HepG2 (cell line): ENCODE data around the gene ZBTB7A. TPM values are rescaled to one million over a fixed set of nuclear protein-coding genes. Genes with fewer than 3 reads are reported as not detected.

Experiments used
- ATAC-seq: fragments of 200-7000 bp; cut with Tn5 transposase; 3 replicates; pipeline ENCODE4 v1.9.1; 2020; ENCODE audit warnings: mild to moderate bottlenecking, moderate library complexity
- BruUV-seq: library from RNA; stranded (reverse); fragments of 400-500 nt; replicated peaks from 2 replicates; lab custom pipeline; 2021; lab: Mats Ljungman, UMichigan
- CTCF ChIA-PET: fragments of 300-600 bp; formaldehyde crosslinking; extraction: SDS; loops from one replicate; lab custom pipeline; 2021; ENCODE audit warnings: low total read pairs, inconsistent platforms, low intra/inter-chr PET ratio; lab: Yijun Ruan, JAX
- POLR2A ChIA-PET: fragments of 350-600 bp; sonication (Branson Sonifier 250); formaldehyde crosslinking; loops from one replicate; lab custom pipeline; 2020; ENCODE audit warnings: antibody characterized with exemption, inconsistent platforms; lab: Yijun Ruan, JAX
- DNase-seq: peaks from one replicate; pipeline ENCODE4 v3.0.0-alpha.2; 2015; ENCODE audit warnings: low spot score
- FAIRE-seq: peaks from 3 replicates; lab custom pipeline; 2011; peaks lifted over from hg19 to GRCh38; lab: Jason Lieb, UNC
- H2AFZ ChIP-seq: one replicate; pipeline ENCODE4 v1.6.1; 2011; ENCODE audit warnings: low read length, inconsistent platforms
- H3K27ac ChIP-seq: fragments of 300-600 bp; 3 replicates; pipeline ENCODE4 v1.8.0; 2011; ENCODE audit warnings: mixed run types, mild to moderate bottlenecking, mixed read lengths, low read length, inconsistent platforms; ENCODE audit not compliant: insufficient read depth; ENCODE audit errors: extremely low read length
- H3K27me3 ChIP-seq, 2 experiments: fragments of 200-600 bp in 1 of 2; 2 replicates in 1 of 2; 3 replicates in 1 of 2; pipeline versions ENCODE4 v1.6.0 to v1.8.0; 2011; ENCODE audit warnings: low read length in 2 of 2, mild to moderate bottlenecking in 2 of 2, moderate library complexity in 2 of 2, inconsistent platforms in 1 of 2; ENCODE audit not compliant: insufficient read depth in 2 of 2, control insufficient read depth in 1 of 2
- H3K36me3 ChIP-seq, 2 experiments: fragments of 200-600 bp in 1 of 2; replicated peaks in 1 of 2; 2 replicates in 1 of 2; 3 replicates in 1 of 2; pipeline versions ENCODE4 v1.5.1 to v1.8.0; 2011; ENCODE audit warnings: low read length in 2 of 2, inconsistent platforms in 1 of 2; ENCODE audit not compliant: insufficient read depth in 2 of 2, control insufficient read depth in 1 of 2
- H3K4me1 ChIP-seq: 2 replicates; pipeline ENCODE4 v1.5.1; 2012; ENCODE audit warnings: low read length, inconsistent platforms; ENCODE audit not compliant: insufficient read depth
- H3K4me2 ChIP-seq: 2 replicates; pipeline ENCODE4 v1.6.0; 2011; ENCODE audit warnings: low read depth, low read length, inconsistent platforms
- H3K4me3 ChIP-seq, 3 experiments: fragments of 200-600 bp in 1 of 3; sonication (generic), shearing (Covaris generic) in 1 of 3; replicated peaks in 1 of 3; 2 replicates each; pipeline ENCODE4 v1.5.1; 2011 to 2016; ENCODE audit warnings: low read length in 3 of 3, inconsistent platforms in 2 of 3, low read depth in 2 of 3, mild to moderate bottlenecking in 2 of 3, control low read depth in 1 of 3, mixed read lengths in 1 of 3; ENCODE audit not compliant: insufficient read depth in 1 of 3
- H3K79me2 ChIP-seq: one replicate; pipeline ENCODE4 v1.6.1; 2011; ENCODE audit warnings: low read length, inconsistent platforms; ENCODE audit not compliant: insufficient read depth
- H3K9ac ChIP-seq: 2 replicates; pipeline ENCODE4 v1.6.0; 2011; ENCODE audit warnings: mild to moderate bottlenecking, low read depth, low read length, inconsistent platforms; ENCODE audit not compliant: insufficient read depth
- H3K9me3 ChIP-seq: 2 replicates; pipeline ENCODE4 v1.5.1; 2012; ENCODE audit warnings: mild to moderate bottlenecking, low read length
- H4K20me1 ChIP-seq: 2 replicates; pipeline ENCODE4 v1.6.0; 2011; ENCODE audit warnings: inconsistent platforms, mild to moderate bottlenecking, low read length, moderate library complexity; ENCODE audit not compliant: insufficient read depth
- FOXJ3 ChIP-seq: sonication (generic); formaldehyde crosslinking; IDR thresholded peaks from 2 replicates; pipeline ENCODE4 v1.4.0; 2020; ENCODE audit warnings: missing genetic modification reagents, mild to moderate bottlenecking, borderline replicate concordance
- HDAC2 ChIP-seq: sonication (generic); formaldehyde crosslinking; IDR thresholded peaks from 2 replicates; pipeline ENCODE4 v1.4.0; 2020; ENCODE audit warnings: missing genetic modification reagents
- HNRNPUL1 ChIP-seq: fragments of 200-400 bp; formaldehyde crosslinking; IDR thresholded peaks from 2 replicates; pipeline ENCODE4 v1.6.1; 2017; ENCODE audit warnings: low read depth, mild to moderate bottlenecking, low read length, moderate library complexity
- ZFYVE20 ChIP-seq: sonication (generic); formaldehyde crosslinking; IDR thresholded peaks from 2 replicates; pipeline ENCODE4 v1.8.0; 2023; ENCODE audit warnings: low read depth, mild to moderate bottlenecking, moderate library complexity, missing genetic modification reagents, borderline replicate concordance
- ZNF160 ChIP-seq: sonication (generic); formaldehyde crosslinking; IDR thresholded peaks from 2 replicates; pipeline ENCODE4 v1.8.0; 2022; ENCODE audit warnings: mild to moderate bottlenecking, inconsistent platforms, missing genetic modification reagents
- ZNF180 ChIP-seq: sonication (generic); formaldehyde crosslinking; IDR thresholded peaks from 2 replicates; pipeline ENCODE4 v1.4.0; 2020; ENCODE audit warnings: low read depth, missing genetic modification reagents, borderline replicate concordance
- WGBS: methylation state at CpG from one replicate; pipeline ENCODE4 v1.1.6; 2017; ENCODE audit warnings: low lambda C conversion rate; 5-methylcytosine and 5-hydroxymethylcytosine counted together
- in situ Hi-C: cut with HindIII; loops from 2 replicates; pipeline ENCODE4 v1.10.0; 2017; ENCODE audit warnings: low pct_unique_long_range_greater_than_20kb; ENCODE audit not compliant: extremely low pct_ligation_motif_present
- intact Hi-C: fragments of 100-400 bp; cut with micrococcal nuclease; formaldehyde crosslinking; loops from one replicate; pipeline ENCODE4 v1.10.0; 2022; ENCODE audit not compliant: unreplicated experiment
- polyA plus RNA-seq, 8 experiments: library from polyadenylated mRNA; depleted of rRNA in 3 of 8; stranded (reverse) in 7 of 8; unstranded in 1 of 8; fragments of >200 nt; fragmentation: Illumina TruSeq in 4 of 8; extraction: Trizol in 4 of 8; gene quantifications; 2 replicates each; pipeline versions ENCODE4 v1.2.1 to v1.2.3, GENCODE V29; 2011 to 2016; ENCODE audit warnings: low read depth in 4 of 8, missing spikeins in 1 of 8, mixed read lengths in 1 of 8; ENCODE audit not compliant: insufficient read depth in 1 of 8
- total RNA-seq, 5 experiments: library from RNA; depleted of rRNA; stranded (reverse); fragments of >200 nt; fragmentation: Illumina TruSeq; extraction: Trizol; gene quantifications; 2 replicates each; pipeline ENCODE4 v1.2.3, GENCODE V29; 2016; ENCODE audit warnings: low read depth in 1 of 5
- TF ChIP-seq, protein P1 (sequence below): IDR thresholded peaks from 2 replicates; pipeline ENCODE4 v1.6.1; 2016; ENCODE audit warnings: missing compliant biosample characterization, missing genetic modification reagents, borderline replicate concordance
- TF ChIP-seq, protein P2 (sequence below): sonication (generic); formaldehyde crosslinking; IDR thresholded peaks from 2 replicates; pipeline ENCODE4 v1.8.1; 2022; ENCODE audit warnings: mild to moderate bottlenecking, missing genetic modification reagents
- TF ChIP-seq, protein P3 (sequence below), 2 experiments: IDR thresholded peaks; 2 replicates each; pipeline ENCODE4 v1.6.1; 2011 to 2012; ENCODE audit warnings: low read length in 2 of 2, borderline replicate concordance in 1 of 2, low read depth in 1 of 2, mild to moderate bottlenecking in 1 of 2, moderate library complexity in 1 of 2
- TF ChIP-seq, protein P4 (sequence below): sonication (generic); formaldehyde crosslinking; IDR thresholded peaks from 2 replicates; pipeline ENCODE4 v1.5.1; 2020; ENCODE audit warnings: missing genetic modification reagents, mild to moderate bottlenecking, borderline replicate concordance
- TF ChIP-seq, protein P5 (sequence below): sonication (generic); formaldehyde crosslinking; IDR thresholded peaks from 2 replicates; pipeline ENCODE4 v1.9.0; 2021; ENCODE audit warnings: missing genetic modification reagents, borderline replicate concordance

The ZBTB7A gene
- total and polyA plus RNA-seq, 2 of the 13 experiments (the other 11 are each of a cell fraction or from before 2014, with no cell fraction given), result 3.6 to 4.0 TPM

DNA sequence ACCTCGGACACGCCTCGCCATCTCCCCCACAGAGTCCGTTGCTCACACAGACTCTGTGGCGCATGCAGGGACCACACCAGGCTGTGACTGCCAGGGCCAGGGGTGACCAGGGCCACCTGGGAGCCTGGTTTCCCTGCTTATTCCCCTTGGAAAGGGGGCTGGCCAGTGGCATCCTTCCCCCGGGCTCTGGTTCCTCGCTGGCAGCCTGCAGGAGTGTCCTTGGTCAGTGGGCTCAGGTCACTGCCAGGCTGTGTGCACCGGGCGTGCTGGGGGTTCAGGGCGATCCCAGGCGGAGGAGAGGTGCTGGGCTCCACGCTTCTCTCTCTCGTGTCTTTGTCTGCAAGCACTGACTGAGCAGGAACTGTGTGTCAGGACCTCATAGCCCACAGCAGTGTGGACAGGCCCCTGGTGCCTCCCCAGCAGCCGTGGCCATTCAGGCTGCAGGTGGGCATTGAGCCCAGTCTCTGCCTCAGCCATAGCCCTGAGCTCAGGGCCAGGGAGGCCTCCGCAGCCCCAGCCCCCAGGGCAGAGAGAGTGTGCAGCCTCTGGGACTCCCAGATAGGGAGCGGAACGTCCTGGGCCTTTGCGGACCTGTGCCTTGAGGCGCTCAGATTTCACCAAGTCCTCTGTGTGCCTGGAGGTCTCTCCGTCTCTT is 52.7 kb downstream of the ZBTB7A start:
- in situ Hi-C loops (no loop called here), intact Hi-C loops (no loop called here)
- H3K9me3 ChIP-seq, result no peaks in the 10 kb centered on the region
- H4K20me1 ChIP-seq, result 0 out of 2 replicates have a peak, but pooled peaks cover 9% of the 10 kb centered on the region
- H3K4me1 ChIP-seq, result peaks cover 16% of the 10 kb centered on the region
- no peak overlapping the region for H3K27ac ChIP-seq
- H3K4me2 ChIP-seq, result no peak overlapping the region
- H3K36me3 ChIP-seq, result peaks cover 15 to 31% of the 10 kb centered on the region in 2 experiments; a peak in 4 of 5 replicates
- ATAC-seq (no peak), FAIRE-seq (no peak), DNase-seq (no peak)
- CTCF ChIA-PET, result no interaction called here
- no peaks in the 10 kb centered on the region for H3K27me3 ChIP-seq
- 94% methylated on average over 12 of the region's 20 CpGs for WGBS
- POLR2A ChIA-PET, result no interaction called here
- no peak overlapping the region for H2AFZ ChIP-seq
- H3K79me2 ChIP-seq, result peaks cover 24% of the 10 kb centered on the region
- no peak overlapping the region for H3K4me3 ChIP-seq
- BruUV-seq, result no TSS peak
- no peak overlapping the region for H3K9ac ChIP-seq
- TF ChIP-seq HDAC2 (CRISPR knock-in tag) (no peak), FOXJ3 (no peak), ZFYVE20 (CRISPR knock-in tag) (no peak), ZNF160 (CRISPR knock-in tag) (no peak), ZNF180 (no peak), HNRNPUL1 (no peak)
- TF ChIP-seq, protein P1, sequence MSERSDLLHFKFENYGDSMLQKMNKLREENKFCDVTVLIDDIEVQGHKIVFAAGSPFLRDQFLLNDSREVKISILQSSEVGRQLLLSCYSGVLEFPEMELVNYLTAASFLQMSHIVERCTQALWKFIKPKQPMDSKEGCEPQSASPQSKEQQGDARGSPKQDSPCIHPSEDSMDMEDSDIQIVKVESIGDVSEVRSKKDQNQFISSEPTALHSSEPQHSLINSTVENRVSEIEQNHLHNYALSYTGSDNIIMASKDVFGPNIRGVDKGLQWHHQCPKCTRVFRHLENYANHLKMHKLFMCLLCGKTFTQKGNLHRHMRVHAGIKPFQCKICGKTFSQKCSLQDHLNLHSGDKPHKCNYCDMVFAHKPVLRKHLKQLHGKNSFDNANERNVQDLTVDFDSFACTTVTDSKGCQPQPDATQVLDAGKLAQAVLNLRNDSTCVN (CRISPR knock-in tag), result no peak
- TF ChIP-seq, protein P2, sequence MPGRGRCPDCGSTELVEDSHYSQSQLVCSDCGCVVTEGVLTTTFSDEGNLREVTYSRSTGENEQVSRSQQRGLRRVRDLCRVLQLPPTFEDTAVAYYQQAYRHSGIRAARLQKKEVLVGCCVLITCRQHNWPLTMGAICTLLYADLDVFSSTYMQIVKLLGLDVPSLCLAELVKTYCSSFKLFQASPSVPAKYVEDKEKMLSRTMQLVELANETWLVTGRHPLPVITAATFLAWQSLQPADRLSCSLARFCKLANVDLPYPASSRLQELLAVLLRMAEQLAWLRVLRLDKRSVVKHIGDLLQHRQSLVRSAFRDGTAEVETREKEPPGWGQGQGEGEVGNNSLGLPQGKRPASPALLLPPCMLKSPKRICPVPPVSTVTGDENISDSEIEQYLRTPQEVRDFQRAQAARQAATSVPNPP (CRISPR knock-in tag), result no peak
- TF ChIP-seq, protein P3, sequence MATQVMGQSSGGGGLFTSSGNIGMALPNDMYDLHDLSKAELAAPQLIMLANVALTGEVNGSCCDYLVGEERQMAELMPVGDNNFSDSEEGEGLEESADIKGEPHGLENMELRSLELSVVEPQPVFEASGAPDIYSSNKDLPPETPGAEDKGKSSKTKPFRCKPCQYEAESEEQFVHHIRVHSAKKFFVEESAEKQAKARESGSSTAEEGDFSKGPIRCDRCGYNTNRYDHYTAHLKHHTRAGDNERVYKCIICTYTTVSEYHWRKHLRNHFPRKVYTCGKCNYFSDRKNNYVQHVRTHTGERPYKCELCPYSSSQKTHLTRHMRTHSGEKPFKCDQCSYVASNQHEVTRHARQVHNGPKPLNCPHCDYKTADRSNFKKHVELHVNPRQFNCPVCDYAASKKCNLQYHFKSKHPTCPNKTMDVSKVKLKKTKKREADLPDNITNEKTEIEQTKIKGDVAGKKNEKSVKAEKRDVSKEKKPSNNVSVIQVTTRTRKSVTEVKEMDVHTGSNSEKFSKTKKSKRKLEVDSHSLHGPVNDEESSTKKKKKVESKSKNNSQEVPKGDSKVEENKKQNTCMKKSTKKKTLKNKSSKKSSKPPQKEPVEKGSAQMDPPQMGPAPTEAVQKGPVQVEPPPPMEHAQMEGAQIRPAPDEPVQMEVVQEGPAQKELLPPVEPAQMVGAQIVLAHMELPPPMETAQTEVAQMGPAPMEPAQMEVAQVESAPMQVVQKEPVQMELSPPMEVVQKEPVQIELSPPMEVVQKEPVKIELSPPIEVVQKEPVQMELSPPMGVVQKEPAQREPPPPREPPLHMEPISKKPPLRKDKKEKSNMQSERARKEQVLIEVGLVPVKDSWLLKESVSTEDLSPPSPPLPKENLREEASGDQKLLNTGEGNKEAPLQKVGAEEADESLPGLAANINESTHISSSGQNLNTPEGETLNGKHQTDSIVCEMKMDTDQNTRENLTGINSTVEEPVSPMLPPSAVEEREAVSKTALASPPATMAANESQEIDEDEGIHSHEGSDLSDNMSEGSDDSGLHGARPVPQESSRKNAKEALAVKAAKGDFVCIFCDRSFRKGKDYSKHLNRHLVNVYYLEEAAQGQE (IDR thresholded peaks at IDR 0.05; ENCODE audit: borderline replicate concordance in 1 of 2, low read depth in 1 of 2, low read length in 2 of 2), result no peak
- TF ChIP-seq, protein P4, sequence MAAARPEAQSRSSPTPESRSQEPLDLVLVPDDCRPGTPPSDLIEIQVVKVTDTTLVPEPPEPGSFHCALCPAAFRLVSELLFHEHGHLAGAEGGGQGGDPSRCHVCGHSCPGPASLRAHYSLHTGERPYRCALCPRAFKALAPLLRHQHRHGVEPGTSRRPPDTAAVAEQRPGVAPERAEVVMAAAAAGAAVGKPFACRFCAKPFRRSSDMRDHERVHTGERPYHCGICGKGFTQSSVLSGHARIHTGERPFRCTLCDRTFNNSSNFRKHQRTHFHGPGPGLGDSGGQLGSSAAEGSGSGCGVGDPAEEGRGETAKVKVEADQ (CRISPR knock-in tag), result no peak
- TF ChIP-seq, protein P5, sequence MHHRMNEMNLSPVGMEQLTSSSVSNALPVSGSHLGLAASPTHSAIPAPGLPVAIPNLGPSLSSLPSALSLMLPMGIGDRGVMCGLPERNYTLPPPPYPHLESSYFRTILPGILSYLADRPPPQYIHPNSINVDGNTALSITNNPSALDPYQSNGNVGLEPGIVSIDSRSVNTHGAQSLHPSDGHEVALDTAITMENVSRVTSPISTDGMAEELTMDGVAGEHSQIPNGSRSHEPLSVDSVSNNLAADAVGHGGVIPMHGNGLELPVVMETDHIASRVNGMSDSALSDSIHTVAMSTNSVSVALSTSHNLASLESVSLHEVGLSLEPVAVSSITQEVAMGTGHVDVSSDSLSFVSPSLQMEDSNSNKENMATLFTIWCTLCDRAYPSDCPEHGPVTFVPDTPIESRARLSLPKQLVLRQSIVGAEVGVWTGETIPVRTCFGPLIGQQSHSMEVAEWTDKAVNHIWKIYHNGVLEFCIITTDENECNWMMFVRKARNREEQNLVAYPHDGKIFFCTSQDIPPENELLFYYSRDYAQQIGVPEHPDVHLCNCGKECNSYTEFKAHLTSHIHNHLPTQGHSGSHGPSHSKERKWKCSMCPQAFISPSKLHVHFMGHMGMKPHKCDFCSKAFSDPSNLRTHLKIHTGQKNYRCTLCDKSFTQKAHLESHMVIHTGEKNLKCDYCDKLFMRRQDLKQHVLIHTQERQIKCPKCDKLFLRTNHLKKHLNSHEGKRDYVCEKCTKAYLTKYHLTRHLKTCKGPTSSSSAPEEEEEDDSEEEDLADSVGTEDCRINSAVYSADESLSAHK (CRISPR knock-in tag), result no peak
